GM12878 (cell line): ENCODE data around the gene MACROD2.

ENCODE experiments used
- NFXL1 ChIP-seq: fragments of 450-650 bp; IDR thresholded peaks from 2 replicates; pipeline ENCODE4 v1.6.1; 2017; ENCODE audit warnings: antibody characterized with exemption, mild to moderate bottlenecking, borderline replicate concordance
- NFYB ChIP-seq: IDR thresholded peaks from 2 replicates; pipeline ENCODE4 v1.6.1; 2011; ENCODE audit warnings: low read depth, mild to moderate bottlenecking, low read length, improper control_type of control experiment, moderate library complexity; ENCODE audit not compliant: insufficient read depth
- NR2C1 ChIP-seq: fragments of 450-650 bp; IDR thresholded peaks from 2 replicates; pipeline ENCODE4 v1.6.1; 2017; ENCODE audit warnings: antibody characterized with exemption, mild to moderate bottlenecking, moderate library complexity
- POLR2A ChIP-seq: IDR thresholded peaks from 2 replicates; pipeline ENCODE4 v1.6.1; 2011; ENCODE audit warnings: low read depth, mild to moderate bottlenecking, low read length
- TCF7 ChIP-seq: IDR thresholded peaks from 2 replicates; pipeline ENCODE4 v1.6.1; 2014; ENCODE audit warnings: antibody characterized with exemption, borderline replicate concordance
- ZNF274 ChIP-seq: IDR thresholded peaks from one replicate; pipeline ENCODE4 v1.8.0; 2011; ENCODE audit not compliant: insufficient read length, insufficient read depth
- ZNF622 ChIP-seq: fragments of 450-650 bp; IDR thresholded peaks from 2 replicates; pipeline ENCODE4 v1.6.1; 2017; ENCODE audit warnings: mild to moderate bottlenecking, inconsistent platforms
- TF ChIP-seq, protein P1 (sequence below), 3 experiments: IDR thresholded peaks in 2 of 3; conservative IDR thresholded peaks in 1 of 3; 2 replicates each; pipeline ENCODE4 v1.5.1; 2011; ENCODE audit warnings: low read depth in 3 of 3, low read length in 3 of 3, mild to moderate bottlenecking in 3 of 3, control low read depth in 2 of 3, moderate library complexity in 2 of 3, inconsistent platforms in 1 of 3, mixed read lengths in 1 of 3; ENCODE audit not compliant: control insufficient read depth in 2 of 3, insufficient read depth in 1 of 3; ENCODE audit errors: extremely low read depth in 1 of 3
- TF ChIP-seq, protein P2 (sequence below): IDR thresholded peaks from 2 replicates; pipeline ENCODE4 v1.6.1; 2012; ENCODE audit warnings: low read length, inconsistent platforms
- TF ChIP-seq, protein P3 (sequence below): IDR thresholded peaks from 2 replicates; pipeline ENCODE4 v1.6.1; 2012; ENCODE audit warnings: improper control_type of control experiment, low read depth, low read length; ENCODE audit not compliant: insufficient replicate concordance
- TF ChIP-seq, protein P4 (sequence below): fragments of 450-650 bp; IDR thresholded peaks from 2 replicates; pipeline ENCODE4 v1.6.1; 2016; ENCODE audit warnings: mild to moderate bottlenecking

DNA sequence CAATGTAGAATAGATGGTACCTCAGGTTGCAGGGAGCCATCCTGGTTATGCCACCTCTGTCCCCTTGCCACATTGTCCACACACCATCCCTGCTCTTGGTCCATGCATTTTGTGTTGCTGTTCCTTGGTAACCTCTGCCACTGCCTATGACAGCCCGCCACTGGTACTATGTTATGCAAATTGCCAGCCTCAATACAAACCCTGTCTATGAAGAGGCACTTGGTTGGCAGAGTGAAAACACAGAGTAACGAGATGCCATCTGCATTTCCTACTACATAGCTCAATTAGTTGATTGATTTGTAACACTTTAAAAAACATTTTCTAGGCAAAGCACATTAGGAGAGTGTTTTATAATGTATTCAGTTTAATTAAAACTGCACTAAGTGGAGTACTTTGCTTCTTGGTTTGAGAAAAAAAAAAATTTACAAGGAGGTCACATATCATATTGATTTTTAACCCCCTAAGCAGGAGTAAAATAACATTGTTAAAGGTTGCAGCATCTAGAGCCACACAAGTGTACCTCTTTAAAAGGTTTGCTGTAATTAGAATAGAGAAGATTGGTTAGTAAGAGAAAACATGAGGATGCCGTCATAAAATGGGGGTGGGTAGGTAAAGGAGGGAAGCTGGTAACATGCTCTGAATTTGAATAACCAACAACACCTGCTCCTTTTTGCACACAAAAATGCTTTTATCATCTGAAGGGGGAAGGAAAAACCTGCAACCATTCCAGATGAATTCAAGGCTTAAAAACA, 1760.9 kb downstream of the MACROD2 start:
- TF ChIP-seq, protein P1, sequence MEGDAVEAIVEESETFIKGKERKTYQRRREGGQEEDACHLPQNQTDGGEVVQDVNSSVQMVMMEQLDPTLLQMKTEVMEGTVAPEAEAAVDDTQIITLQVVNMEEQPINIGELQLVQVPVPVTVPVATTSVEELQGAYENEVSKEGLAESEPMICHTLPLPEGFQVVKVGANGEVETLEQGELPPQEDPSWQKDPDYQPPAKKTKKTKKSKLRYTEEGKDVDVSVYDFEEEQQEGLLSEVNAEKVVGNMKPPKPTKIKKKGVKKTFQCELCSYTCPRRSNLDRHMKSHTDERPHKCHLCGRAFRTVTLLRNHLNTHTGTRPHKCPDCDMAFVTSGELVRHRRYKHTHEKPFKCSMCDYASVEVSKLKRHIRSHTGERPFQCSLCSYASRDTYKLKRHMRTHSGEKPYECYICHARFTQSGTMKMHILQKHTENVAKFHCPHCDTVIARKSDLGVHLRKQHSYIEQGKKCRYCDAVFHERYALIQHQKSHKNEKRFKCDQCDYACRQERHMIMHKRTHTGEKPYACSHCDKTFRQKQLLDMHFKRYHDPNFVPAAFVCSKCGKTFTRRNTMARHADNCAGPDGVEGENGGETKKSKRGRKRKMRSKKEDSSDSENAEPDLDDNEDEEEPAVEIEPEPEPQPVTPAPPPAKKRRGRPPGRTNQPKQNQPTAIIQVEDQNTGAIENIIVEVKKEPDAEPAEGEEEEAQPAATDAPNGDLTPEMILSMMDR (IDR thresholded peaks at IDR 0.05 in 2 of 3, conservative IDR thresholded peaks at IDR 0.05 in 1 of 3; ENCODE audit: control insufficient read depth in 2 of 3, extremely low read depth in 1 of 3, insufficient read depth in 1 of 3, low read depth in 3 of 3, low read length in 3 of 3), result no peak
- no peak for TF ChIP-seq POLR2A
- TF ChIP-seq TCF7, result no peak
- no peak for TF ChIP-seq NFXL1
- no peak for TF ChIP-seq NFYB
- TF ChIP-seq, protein P2, sequence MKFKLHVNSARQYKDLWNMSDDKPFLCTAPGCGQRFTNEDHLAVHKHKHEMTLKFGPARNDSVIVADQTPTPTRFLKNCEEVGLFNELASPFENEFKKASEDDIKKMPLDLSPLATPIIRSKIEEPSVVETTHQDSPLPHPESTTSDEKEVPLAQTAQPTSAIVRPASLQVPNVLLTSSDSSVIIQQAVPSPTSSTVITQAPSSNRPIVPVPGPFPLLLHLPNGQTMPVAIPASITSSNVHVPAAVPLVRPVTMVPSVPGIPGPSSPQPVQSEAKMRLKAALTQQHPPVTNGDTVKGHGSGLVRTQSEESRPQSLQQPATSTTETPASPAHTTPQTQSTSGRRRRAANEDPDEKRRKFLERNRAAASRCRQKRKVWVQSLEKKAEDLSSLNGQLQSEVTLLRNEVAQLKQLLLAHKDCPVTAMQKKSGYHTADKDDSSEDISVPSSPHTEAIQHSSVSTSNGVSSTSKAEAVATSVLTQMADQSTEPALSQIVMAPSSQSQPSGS, result no peak
- TF ChIP-seq, protein P3, sequence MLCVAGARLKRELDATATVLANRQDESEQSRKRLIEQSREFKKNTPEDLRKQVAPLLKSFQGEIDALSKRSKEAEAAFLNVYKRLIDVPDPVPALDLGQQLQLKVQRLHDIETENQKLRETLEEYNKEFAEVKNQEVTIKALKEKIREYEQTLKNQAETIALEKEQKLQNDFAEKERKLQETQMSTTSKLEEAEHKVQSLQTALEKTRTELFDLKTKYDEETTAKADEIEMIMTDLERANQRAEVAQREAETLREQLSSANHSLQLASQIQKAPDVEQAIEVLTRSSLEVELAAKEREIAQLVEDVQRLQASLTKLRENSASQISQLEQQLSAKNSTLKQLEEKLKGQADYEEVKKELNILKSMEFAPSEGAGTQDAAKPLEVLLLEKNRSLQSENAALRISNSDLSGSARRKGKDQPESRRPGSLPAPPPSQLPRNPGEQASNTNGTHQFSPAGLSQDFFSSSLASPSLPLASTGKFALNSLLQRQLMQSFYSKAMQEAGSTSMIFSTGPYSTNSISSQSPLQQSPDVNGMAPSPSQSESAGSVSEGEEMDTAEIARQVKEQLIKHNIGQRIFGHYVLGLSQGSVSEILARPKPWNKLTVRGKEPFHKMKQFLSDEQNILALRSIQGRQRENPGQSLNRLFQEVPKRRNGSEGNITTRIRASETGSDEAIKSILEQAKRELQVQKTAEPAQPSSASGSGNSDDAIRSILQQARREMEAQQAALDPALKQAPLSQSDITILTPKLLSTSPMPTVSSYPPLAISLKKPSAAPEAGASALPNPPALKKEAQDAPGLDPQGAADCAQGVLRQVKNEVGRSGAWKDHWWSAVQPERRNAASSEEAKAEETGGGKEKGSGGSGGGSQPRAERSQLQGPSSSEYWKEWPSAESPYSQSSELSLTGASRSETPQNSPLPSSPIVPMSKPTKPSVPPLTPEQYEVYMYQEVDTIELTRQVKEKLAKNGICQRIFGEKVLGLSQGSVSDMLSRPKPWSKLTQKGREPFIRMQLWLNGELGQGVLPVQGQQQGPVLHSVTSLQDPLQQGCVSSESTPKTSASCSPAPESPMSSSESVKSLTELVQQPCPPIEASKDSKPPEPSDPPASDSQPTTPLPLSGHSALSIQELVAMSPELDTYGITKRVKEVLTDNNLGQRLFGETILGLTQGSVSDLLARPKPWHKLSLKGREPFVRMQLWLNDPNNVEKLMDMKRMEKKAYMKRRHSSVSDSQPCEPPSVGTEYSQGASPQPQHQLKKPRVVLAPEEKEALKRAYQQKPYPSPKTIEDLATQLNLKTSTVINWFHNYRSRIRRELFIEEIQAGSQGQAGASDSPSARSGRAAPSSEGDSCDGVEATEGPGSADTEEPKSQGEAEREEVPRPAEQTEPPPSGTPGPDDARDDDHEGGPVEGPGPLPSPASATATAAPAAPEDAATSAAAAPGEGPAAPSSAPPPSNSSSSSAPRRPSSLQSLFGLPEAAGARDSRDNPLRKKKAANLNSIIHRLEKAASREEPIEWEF, result no peak
- TF ChIP-seq ZNF622, result no peak
- TF ChIP-seq ZNF274, result no peak
- no peak for TF ChIP-seq NR2C1
- TF ChIP-seq, protein P4, sequence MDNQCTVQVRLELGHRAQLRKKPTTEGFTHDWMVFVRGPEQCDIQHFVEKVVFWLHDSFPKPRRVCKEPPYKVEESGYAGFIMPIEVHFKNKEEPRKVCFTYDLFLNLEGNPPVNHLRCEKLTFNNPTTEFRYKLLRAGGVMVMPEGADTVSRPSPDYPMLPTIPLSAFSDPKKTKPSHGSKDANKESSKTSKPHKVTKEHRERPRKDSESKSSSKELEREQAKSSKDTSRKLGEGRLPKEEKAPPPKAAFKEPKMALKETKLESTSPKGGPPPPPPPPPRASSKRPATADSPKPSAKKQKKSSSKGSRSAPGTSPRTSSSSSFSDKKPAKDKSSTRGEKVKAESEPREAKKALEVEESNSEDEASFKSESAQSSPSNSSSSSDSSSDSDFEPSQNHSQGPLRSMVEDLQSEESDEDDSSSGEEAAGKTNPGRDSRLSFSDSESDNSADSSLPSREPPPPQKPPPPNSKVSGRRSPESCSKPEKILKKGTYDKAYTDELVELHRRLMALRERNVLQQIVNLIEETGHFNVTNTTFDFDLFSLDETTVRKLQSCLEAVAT, result no peak
